Activated CD4-positive, alpha-beta T cell treated with anti-CD3 and anti-CD28 coated beads, Interleukin-2, amount 10 ng/mL, durations not matched to agents 7 days and 5 days (primary cell): ENCODE results near the gene RYR3. TPM values are rescaled to one million over a fixed set of nuclear protein-coding genes. Genes with fewer than 3 reads are reported as not detected.

Experiments used
- CTCF ChIA-PET: fragments of 350-600 bp; sonication (Branson Sonifier 250); formaldehyde crosslinking; loops from one replicate; lab custom pipeline; 2021; ENCODE audit warnings: antibody characterized with exemption; lab: Charles Lee
- POLR2A ChIA-PET: fragments of 350-600 bp; sonication (Branson Sonifier 250); formaldehyde crosslinking; loops from one replicate; lab custom pipeline; 2021; ENCODE audit warnings: antibody characterized with exemption; lab: Charles Lee
- DNase-seq: peaks from one replicate; pipeline ENCODE4 v3.0.0-alpha.2; 2020
- H3K27ac Mint-ChIP-seq: one replicate; pipeline ENCODE4 v1.8.0; 2021; ENCODE audit warnings: mild to moderate bottlenecking, moderate library complexity, mixed read lengths
- H3K27me3 Mint-ChIP-seq: one replicate; pipeline ENCODE4 v1.8.0; 2021; ENCODE audit warnings: mixed read lengths
- H3K36me3 Mint-ChIP-seq: one replicate; pipeline ENCODE4 v1.8.0; 2021; ENCODE audit warnings: low read depth, mixed read lengths
- H3K4me1 Mint-ChIP-seq: one replicate; pipeline ENCODE4 v1.8.0; 2021; ENCODE audit warnings: mixed read lengths
- H3K4me3 Mint-ChIP-seq: one replicate; pipeline ENCODE4 v1.8.0; 2021; ENCODE audit warnings: mild to moderate bottlenecking, moderate library complexity, mixed read lengths
- H3K9me3 Mint-ChIP-seq: one replicate; pipeline ENCODE4 v1.8.0; 2021; ENCODE audit warnings: mixed read lengths
- total RNA-seq, 2 experiments: library from RNA; stranded (reverse); gene quantifications; one replicate each; pipeline ENCODE4 v1.2.3, GENCODE V29; 2021

Gene RYR3
- total RNA-seq, 2 experiments from 2014 or later: not detected

DNA sequence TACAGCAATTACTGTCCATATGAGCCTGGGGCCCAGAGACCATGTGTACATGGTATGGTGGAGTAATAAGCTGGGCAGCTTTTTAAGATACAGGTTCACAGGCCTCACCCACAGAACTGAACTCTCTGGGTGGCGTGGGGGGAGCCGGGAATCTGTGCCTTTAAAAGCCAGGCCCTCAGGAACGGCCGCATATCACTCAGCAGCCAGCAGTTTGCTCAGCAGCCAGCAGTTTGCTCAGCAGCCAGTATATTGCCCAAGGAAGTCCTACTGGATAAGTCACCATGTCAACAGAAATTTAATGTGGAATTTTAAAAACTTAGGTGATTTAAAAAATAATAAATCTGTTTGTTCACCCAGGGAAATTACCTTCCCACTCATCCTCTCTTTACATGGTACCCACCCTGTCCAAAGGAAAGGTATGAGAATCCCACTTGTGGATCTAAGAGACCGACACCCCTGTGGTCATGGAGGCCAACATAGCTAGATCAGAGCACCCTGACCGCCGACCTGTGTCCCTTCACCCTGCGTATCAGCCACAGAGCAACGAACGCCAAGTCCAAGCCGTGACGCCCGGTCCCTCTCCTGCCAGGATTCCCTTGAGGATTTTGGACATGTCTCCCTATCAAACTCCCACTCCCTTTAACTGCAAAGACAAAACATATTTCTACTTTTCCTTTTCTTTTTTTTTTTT, 561.8 kb downstream of the RYR3 start:
- DNase-seq: no peak
- Mint-ChIP-seq H3K27ac (no peak overlapping the region), H3K27me3 (no peaks in the 10 kb centered on the region), H3K9me3 (no peaks in the 10 kb centered on the region), H3K4me3 (no peak overlapping the region), H3K4me1 (no peaks in the 10 kb centered on the region), H3K36me3 (no peaks in the 10 kb centered on the region)
- ChIA-PET CTCF (no interaction called here), POLR2A (no interaction called here)

GRCh38 chr15:33874156-33874555, 563.4 kb downstream of the RYR3 start:
- H3K4me1 Mint-ChIP-seq: no peaks in the 10 kb centered on the region
- no peaks in the 10 kb centered on the region for H3K9me3 Mint-ChIP-seq
- no peak overlapping the region for H3K27ac Mint-ChIP-seq
- no peak overlapping the region for H3K4me3 Mint-ChIP-seq
- ChIA-PET CTCF (no interaction called here), POLR2A (interaction anchor here (0.6 kb wide), 1 partner anchor 94 kb away, joined by 3 read pairs; no protein-coding TSS in a partner anchor)
- DNase-seq: no peak
- H3K27me3 Mint-ChIP-seq: no peaks in the 10 kb centered on the region
- H3K36me3 Mint-ChIP-seq: no peaks in the 10 kb centered on the region

GRCh38 chr15:33882921-33883320, 572.2 kb downstream of the RYR3 start:
- H3K4me3 Mint-ChIP-seq: no peak overlapping the region
- ChIA-PET POLR2A (no interaction called here), CTCF (interaction anchor here (0.5 to 0.8 kb wide), 2 partner anchors 15 to 670 kb away, joined by 3 to 4 read pairs; no protein-coding TSS in a partner anchor)
- no peak for DNase-seq
- H3K9me3 Mint-ChIP-seq: peaks cover 8% of the 10 kb centered on the region
- no peak overlapping the region for H3K27ac Mint-ChIP-seq
- peaks cover 2% of the 10 kb centered on the region for H3K36me3 Mint-ChIP-seq
- H3K27me3 Mint-ChIP-seq: no peaks in the 10 kb centered on the region
- no peaks in the 10 kb centered on the region for H3K4me1 Mint-ChIP-seq

DNA sequence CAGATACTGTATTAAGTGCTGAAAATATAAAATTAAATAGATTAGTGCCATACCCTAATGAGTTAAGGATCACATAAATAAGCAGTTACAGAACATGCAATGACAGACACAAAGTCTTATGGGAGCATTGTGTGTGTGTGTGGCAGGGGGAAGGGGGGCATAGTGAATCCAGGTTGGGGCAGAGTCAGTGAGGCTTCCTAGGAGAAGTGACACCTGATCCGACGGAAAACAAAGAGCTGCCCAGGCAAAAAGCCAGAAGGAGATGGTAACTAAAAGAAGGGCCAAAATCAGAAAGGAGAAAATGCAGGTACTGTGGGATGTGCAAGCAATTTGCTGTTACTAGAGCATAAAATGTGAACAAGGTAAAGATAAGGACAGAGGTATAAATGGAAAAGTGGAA, 577.4 kb downstream of the RYR3 start:
- peaks cover 6% of the 10 kb centered on the region for H3K36me3 Mint-ChIP-seq
- no peak for DNase-seq
- H3K27ac Mint-ChIP-seq: no peak overlapping the region
- no peaks in the 10 kb centered on the region for H3K4me1 Mint-ChIP-seq
- no peaks in the 10 kb centered on the region for H3K27me3 Mint-ChIP-seq
- POLR2A ChIA-PET: no interaction called here
- H3K4me3 Mint-ChIP-seq: no peak overlapping the region
- CTCF ChIA-PET: no interaction called here
- H3K9me3 Mint-ChIP-seq: peaks cover 8% of the 10 kb centered on the region

DNA sequence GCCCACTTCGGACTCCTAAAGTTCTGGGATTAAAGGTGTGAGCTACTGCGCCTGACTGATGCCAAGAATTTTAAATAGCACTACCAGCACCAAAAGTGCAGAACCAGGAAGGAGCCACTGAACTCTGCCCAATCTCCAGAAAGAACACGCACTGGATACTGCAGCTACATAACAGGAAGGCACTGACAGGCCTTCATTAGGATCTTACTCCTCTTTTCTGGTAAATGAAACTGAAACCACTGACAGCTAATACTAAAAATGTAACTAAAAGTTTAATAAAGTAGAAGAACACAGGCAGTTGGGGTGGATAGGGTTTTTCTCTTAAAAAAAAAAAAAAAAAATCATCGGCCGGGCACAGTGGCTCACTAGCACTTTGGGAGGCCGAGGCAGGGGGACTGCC, 583.4 kb downstream of the RYR3 start:
- Mint-ChIP-seq H3K36me3 (peaks cover 8% of the 10 kb centered on the region), H3K27me3 (no peaks in the 10 kb centered on the region), H3K9me3 (no peaks in the 10 kb centered on the region), H3K4me3 (no peak overlapping the region), H3K4me1 (peaks cover 12% of the 10 kb centered on the region), H3K27ac (peak overlapping the region; percentile 50)
- ChIA-PET CTCF (interaction anchor here (0.6 kb wide), 1 partner anchor 29 kb away, joined by 4 read pairs; no protein-coding TSS in a partner anchor), POLR2A (no interaction called here)
- no peak for DNase-seq

GRCh38 chr15:33902043-33902442, 591.3 kb downstream of the RYR3 start:
- no peak overlapping the region for H3K27ac Mint-ChIP-seq
- ChIA-PET POLR2A (no interaction called here), CTCF (no interaction called here)
- no peaks in the 10 kb centered on the region for H3K27me3 Mint-ChIP-seq
- no peaks in the 10 kb centered on the region for H3K36me3 Mint-ChIP-seq
- H3K4me1 Mint-ChIP-seq: peaks cover 4% of the 10 kb centered on the region
- no peaks in the 10 kb centered on the region for H3K9me3 Mint-ChIP-seq
- no peak overlapping the region for H3K4me3 Mint-ChIP-seq
- no peak for DNase-seq

GRCh38 chr15:33903661-33904060, 592.9 kb downstream of the RYR3 start:
- ChIA-PET CTCF (no interaction called here), POLR2A (no interaction called here)

DNA sequence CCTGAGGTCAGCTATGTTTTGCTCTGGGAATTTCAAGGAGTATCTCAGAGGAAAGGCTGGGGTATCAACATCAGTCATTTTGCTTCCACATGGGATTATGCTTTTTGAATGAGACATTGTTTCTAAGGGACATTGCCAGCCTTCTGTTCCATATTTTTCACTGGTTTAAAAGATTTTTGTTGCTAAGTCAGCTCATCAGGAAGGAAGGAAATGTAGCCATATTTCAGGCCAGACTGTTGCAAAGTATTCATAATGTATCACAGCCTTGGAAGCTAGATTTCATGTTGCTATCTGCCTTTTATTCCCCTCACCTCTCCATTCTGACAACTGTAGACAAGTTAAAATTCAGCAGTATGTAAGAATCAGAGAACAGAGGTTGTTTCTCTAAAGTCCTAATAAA, 596.6 kb downstream of the RYR3 start:
- no peaks in the 10 kb centered on the region for H3K36me3 Mint-ChIP-seq
- H3K9me3 Mint-ChIP-seq: no peaks in the 10 kb centered on the region
- no peaks in the 10 kb centered on the region for H3K27me3 Mint-ChIP-seq
- H3K4me1 Mint-ChIP-seq: no peaks in the 10 kb centered on the region
- ChIA-PET CTCF (interaction anchor here (0.6 kb wide), 1 partner anchor 57 kb away, joined by 4 read pairs; no protein-coding TSS in a partner anchor), POLR2A (no interaction called here)
- no peak for DNase-seq
- H3K4me3 Mint-ChIP-seq: no peak overlapping the region
- no peak overlapping the region for H3K27ac Mint-ChIP-seq

More at GRCh38 chr15:33903661-33904060, 592.9 kb downstream of the RYR3 start:
- H3K27ac Mint-ChIP-seq: no peak overlapping the region
- no peaks in the 10 kb centered on the region for H3K27me3 Mint-ChIP-seq
- no peak overlapping the region for H3K4me3 Mint-ChIP-seq
- peaks cover under 1% of the 10 kb centered on the region for H3K4me1 Mint-ChIP-seq
- H3K36me3 Mint-ChIP-seq: no peaks in the 10 kb centered on the region
- H3K9me3 Mint-ChIP-seq: no peaks in the 10 kb centered on the region
- DNase-seq: no peak

GRCh38 chr15:33908406-33908805, 597.6 kb downstream of the RYR3 start:
- Mint-ChIP-seq H3K36me3 (no peaks in the 10 kb centered on the region), H3K9me3 (no peaks in the 10 kb centered on the region), H3K4me1 (no peaks in the 10 kb centered on the region), H3K4me3 (no peak overlapping the region), H3K27ac (no peak overlapping the region), H3K27me3 (no peaks in the 10 kb centered on the region)
- ChIA-PET POLR2A (no interaction called here), CTCF (no interaction called here)
- DNase-seq: no peak

- DNase-seq: no peak
- no peaks in the 10 kb centered on the region for H3K27me3 Mint-ChIP-seq
- no peak overlapping the region for H3K27ac Mint-ChIP-seq
- no peaks in the 10 kb centered on the region for H3K4me1 Mint-ChIP-seq
- H3K4me3 Mint-ChIP-seq: no peak overlapping the region
- H3K36me3 Mint-ChIP-seq: no peaks in the 10 kb centered on the region
- no peaks in the 10 kb centered on the region for H3K9me3 Mint-ChIP-seq
- ChIA-PET POLR2A (no interaction called here), CTCF (interaction anchor here (0.6 kb wide), 2 partner anchors 12 to 593 kb away, joined by 4 to 5 read pairs; no protein-coding TSS in a partner anchor)
Observed at GRCh38 chr15:33910741-33911140, 600.0 kb downstream of the RYR3 start.

DNA sequence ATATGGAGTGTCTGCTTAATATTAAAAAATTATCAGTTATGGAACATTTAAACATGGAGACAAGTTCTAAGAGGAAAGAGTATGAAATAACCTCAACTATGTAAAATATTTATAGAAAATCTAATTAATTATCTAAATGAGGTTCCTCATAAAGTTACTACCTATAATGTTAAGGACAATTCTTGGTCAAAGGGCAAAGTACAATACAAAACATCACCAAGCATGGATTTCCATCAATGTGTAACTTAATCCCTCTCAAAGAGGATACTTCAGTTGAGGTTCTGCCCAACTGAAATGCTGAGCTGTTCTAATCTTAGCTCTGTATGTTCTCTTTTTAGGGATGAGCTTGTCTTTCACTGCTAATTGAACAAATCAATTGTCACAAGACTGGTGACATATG, 601.6 kb downstream of the RYR3 start:
- no peaks in the 10 kb centered on the region for H3K9me3 Mint-ChIP-seq
- DNase-seq: no peak
- ChIA-PET CTCF (no interaction called here), POLR2A (no interaction called here)
- H3K4me1 Mint-ChIP-seq: no peaks in the 10 kb centered on the region
- no peaks in the 10 kb centered on the region for H3K36me3 Mint-ChIP-seq
- H3K27me3 Mint-ChIP-seq: no peaks in the 10 kb centered on the region
- no peak overlapping the region for H3K27ac Mint-ChIP-seq
- no peak overlapping the region for H3K4me3 Mint-ChIP-seq

- Mint-ChIP-seq H3K4me3 (no peak overlapping the region), H3K36me3 (no peaks in the 10 kb centered on the region), H3K27me3 (no peaks in the 10 kb centered on the region), H3K9me3 (no peaks in the 10 kb centered on the region), H3K4me1 (no peaks in the 10 kb centered on the region), H3K27ac (no peak overlapping the region)
- DNase-seq: no peak
- POLR2A ChIA-PET: no interaction called here
- CTCF ChIA-PET: no interaction called here
Observed at GRCh38 chr15:33913459-33913858, 602.7 kb downstream of the RYR3 start.
